Measurements from ENCODE around the gene NGEF.
A peak's percentile ranks its signal among the peaks of the same experiment; 100 is the strongest.

The NGEF gene

DNA sequence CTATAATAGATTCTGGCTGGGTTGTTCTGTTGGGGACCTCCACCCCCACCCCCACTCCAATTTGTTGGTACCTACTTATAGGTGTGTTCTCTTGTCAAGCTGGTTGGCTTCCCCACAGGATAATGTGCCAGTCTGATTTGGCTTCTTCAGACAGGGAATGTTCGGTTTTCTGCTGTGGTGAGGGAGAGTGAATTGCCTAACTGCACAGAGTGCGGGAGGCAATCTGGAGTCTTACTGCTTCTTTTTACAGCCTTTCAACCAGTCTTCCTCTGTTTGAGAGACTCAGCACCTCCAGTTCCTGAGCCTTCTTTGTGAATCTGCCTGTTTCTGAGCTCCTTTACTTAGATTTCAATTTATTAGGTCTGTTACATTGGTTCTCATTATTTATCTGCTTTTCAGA, 170.4 kb downstream of the NGEF start:
- Histone ChIP-seq H3K4me3 (replicated peaks; ENCODE audit: insufficient read depth, low read length) (no peak overlapping the region), H3K27ac (replicated peaks) (no peak overlapping the region; the same call in 1 of the 2 replicates), H3K27me3 (ENCODE audit: insufficient read depth, poor library complexity, severe bottlenecking) (no peaks in the 10 kb centered on the region)
- no peak for TF ChIP-seq SPI1 (IDR thresholded peaks at IDR 0.05; ENCODE audit: borderline replicate concordance, low read depth)
- no peak for TF ChIP-seq GABPA (IDR thresholded peaks at IDR 0.05; ENCODE audit: low read depth)
- TF ChIP-seq, protein P1, sequence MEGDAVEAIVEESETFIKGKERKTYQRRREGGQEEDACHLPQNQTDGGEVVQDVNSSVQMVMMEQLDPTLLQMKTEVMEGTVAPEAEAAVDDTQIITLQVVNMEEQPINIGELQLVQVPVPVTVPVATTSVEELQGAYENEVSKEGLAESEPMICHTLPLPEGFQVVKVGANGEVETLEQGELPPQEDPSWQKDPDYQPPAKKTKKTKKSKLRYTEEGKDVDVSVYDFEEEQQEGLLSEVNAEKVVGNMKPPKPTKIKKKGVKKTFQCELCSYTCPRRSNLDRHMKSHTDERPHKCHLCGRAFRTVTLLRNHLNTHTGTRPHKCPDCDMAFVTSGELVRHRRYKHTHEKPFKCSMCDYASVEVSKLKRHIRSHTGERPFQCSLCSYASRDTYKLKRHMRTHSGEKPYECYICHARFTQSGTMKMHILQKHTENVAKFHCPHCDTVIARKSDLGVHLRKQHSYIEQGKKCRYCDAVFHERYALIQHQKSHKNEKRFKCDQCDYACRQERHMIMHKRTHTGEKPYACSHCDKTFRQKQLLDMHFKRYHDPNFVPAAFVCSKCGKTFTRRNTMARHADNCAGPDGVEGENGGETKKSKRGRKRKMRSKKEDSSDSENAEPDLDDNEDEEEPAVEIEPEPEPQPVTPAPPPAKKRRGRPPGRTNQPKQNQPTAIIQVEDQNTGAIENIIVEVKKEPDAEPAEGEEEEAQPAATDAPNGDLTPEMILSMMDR (IDR thresholded peaks at IDR 0.05; ENCODE audit: insufficient read depth, low read length): no peak
- TF ChIP-seq POLR2AphosphoS5 (IDR thresholded peaks at IDR 0.05; ENCODE audit: low read depth): no peak
- TF ChIP-seq, protein P2, sequence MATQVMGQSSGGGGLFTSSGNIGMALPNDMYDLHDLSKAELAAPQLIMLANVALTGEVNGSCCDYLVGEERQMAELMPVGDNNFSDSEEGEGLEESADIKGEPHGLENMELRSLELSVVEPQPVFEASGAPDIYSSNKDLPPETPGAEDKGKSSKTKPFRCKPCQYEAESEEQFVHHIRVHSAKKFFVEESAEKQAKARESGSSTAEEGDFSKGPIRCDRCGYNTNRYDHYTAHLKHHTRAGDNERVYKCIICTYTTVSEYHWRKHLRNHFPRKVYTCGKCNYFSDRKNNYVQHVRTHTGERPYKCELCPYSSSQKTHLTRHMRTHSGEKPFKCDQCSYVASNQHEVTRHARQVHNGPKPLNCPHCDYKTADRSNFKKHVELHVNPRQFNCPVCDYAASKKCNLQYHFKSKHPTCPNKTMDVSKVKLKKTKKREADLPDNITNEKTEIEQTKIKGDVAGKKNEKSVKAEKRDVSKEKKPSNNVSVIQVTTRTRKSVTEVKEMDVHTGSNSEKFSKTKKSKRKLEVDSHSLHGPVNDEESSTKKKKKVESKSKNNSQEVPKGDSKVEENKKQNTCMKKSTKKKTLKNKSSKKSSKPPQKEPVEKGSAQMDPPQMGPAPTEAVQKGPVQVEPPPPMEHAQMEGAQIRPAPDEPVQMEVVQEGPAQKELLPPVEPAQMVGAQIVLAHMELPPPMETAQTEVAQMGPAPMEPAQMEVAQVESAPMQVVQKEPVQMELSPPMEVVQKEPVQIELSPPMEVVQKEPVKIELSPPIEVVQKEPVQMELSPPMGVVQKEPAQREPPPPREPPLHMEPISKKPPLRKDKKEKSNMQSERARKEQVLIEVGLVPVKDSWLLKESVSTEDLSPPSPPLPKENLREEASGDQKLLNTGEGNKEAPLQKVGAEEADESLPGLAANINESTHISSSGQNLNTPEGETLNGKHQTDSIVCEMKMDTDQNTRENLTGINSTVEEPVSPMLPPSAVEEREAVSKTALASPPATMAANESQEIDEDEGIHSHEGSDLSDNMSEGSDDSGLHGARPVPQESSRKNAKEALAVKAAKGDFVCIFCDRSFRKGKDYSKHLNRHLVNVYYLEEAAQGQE (IDR thresholded peaks at IDR 0.05; ENCODE audit: insufficient replicate concordance, low read depth): no peak
- DNase-seq (ENCODE audit: low read depth in 1 of 2, low spot score in 1 of 2): peak; percentile 31 to 43

DNA sequence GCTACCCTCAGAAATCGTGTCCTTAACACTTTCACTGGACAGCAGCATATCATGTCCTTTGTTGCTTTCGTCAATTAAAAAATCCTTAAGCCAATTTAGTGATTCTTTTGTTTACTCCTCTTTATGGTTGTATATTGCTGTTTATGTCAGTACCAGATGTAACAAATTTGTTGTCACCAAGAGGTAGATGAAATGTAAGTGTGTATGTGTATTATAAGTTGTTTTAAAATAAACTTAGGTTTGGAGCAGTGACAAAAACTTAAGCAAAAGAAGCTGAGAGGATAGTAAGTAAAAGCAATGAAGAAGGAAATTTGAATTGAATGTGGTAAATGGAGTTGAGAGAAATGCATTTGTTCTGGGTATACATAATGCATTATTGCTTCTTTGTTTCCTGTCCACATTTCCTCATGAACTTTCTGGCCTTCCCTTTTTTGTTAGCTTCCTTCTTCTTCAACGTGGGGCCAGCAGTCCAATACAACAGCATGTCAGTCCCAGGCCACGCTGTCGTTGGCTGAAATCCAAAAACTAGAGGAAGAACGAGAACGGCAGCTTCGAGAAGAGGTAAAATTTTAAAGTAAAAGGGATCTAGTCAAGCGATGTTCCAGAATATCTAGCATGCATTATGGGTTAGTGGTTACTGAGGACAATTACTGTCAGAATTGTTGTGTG, 173.5 kb downstream of the NGEF start:
- TF ChIP-seq, protein P2 (IDR thresholded peaks at IDR 0.05; ENCODE audit: insufficient replicate concordance, low read depth): no peak
- TF ChIP-seq SPI1 (IDR thresholded peaks at IDR 0.05; ENCODE audit: borderline replicate concordance, low read depth) (peak; percentile 94), POLR2AphosphoS5 (IDR thresholded peaks at IDR 0.05; ENCODE audit: low read depth) (peak; percentile 72)
- H3K27ac ChIP-seq (replicated peaks): peak overlapping the region; percentile 74
- peak; percentile 80 to 95 for DNase-seq (ENCODE audit: low read depth in 1 of 2, low spot score in 1 of 2)
- H3K27me3 ChIP-seq (ENCODE audit: insufficient read depth, poor library complexity, severe bottlenecking): no peaks in the 10 kb centered on the region
- no peak overlapping the region for H3K4me3 ChIP-seq (replicated peaks; ENCODE audit: insufficient read depth, low read length)

DNA sequence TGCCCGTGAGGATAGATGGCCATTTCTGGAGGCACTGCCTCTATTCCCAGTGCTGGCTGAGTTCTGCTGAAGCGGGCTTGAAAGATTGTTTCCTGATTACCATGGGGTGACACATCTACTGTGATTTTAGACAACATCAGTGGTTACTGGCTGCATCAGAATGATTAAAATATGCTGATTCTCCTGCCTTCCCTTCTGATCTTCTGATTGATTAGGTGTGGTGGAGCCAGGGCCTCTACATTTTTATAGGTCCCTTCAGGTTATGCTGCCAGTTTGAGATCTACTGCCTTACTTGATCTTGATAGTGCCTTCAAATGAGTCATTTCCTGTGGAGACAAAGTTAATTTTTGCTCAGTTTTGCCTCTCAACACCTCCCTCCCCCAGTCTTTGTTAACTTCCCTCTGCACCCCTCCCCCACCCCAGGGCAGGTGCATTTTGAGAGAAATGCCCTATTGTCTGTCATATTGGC, 174.6 kb downstream of the NGEF start:
- TF ChIP-seq POLR2AphosphoS5 (IDR thresholded peaks at IDR 0.05; ENCODE audit: low read depth) (no peak), GABPA (IDR thresholded peaks at IDR 0.05; ENCODE audit: low read depth) (no peak), SPI1 (IDR thresholded peaks at IDR 0.05; ENCODE audit: borderline replicate concordance, low read depth) (no peak)
- TF ChIP-seq, protein P2 (IDR thresholded peaks at IDR 0.05; ENCODE audit: insufficient replicate concordance, low read depth): no peak
- TF ChIP-seq, protein P1 (IDR thresholded peaks at IDR 0.05; ENCODE audit: insufficient read depth, low read length): no peak
- peak overlapping the region; percentile 74 for H3K27ac ChIP-seq (replicated peaks)
- H3K4me3 ChIP-seq (replicated peaks; ENCODE audit: insufficient read depth, low read length): no peak overlapping the region
- peak; percentile 21 to 81 for DNase-seq (ENCODE audit: low read depth in 1 of 2, low spot score in 1 of 2)
- no peaks in the 10 kb centered on the region for H3K27me3 ChIP-seq (ENCODE audit: insufficient read depth, poor library complexity, severe bottlenecking)
